IMR-90 (cell line): ENCODE results near the gene GFAP.

Experiments used
- RAD21 ChIP-seq: IDR thresholded peaks from 2 replicates; pipeline ENCODE4 v1.6.1; 2012; ENCODE audit warnings: low read length, improper control_type of control experiment
- TF ChIP-seq, protein P1 (sequence below): conservative IDR thresholded peaks from 2 replicates; pipeline ENCODE4 v1.5.1; 2012; ENCODE audit warnings: mild to moderate bottlenecking, low read depth, low read length, improper control_type of control experiment

DNA sequence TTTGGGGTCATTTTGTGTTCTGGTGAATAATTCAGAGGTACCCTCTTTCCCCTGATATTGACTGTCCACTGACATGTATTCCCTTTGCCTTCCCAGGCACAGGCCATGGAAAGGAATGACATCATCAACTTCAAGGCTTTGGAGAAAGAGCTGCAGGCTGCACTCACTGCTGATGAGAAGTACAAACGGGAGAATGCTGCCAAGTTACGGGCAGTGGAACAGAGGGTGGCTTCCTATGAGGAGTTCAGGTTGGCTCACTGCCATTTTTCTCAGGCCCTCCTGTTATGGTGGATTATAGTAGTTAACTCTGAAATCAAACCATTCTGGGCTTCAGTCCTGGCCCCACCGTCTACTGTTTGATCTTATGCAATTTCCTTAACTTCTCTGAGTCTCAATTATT is 14.4 kb downstream of the GFAP start:
- TF ChIP-seq, protein P1, sequence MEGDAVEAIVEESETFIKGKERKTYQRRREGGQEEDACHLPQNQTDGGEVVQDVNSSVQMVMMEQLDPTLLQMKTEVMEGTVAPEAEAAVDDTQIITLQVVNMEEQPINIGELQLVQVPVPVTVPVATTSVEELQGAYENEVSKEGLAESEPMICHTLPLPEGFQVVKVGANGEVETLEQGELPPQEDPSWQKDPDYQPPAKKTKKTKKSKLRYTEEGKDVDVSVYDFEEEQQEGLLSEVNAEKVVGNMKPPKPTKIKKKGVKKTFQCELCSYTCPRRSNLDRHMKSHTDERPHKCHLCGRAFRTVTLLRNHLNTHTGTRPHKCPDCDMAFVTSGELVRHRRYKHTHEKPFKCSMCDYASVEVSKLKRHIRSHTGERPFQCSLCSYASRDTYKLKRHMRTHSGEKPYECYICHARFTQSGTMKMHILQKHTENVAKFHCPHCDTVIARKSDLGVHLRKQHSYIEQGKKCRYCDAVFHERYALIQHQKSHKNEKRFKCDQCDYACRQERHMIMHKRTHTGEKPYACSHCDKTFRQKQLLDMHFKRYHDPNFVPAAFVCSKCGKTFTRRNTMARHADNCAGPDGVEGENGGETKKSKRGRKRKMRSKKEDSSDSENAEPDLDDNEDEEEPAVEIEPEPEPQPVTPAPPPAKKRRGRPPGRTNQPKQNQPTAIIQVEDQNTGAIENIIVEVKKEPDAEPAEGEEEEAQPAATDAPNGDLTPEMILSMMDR: no peak
- TF ChIP-seq RAD21: no peak
